ENCODE data around the gene MAG. TPM values are rescaled to one million over a fixed set of nuclear protein-coding genes. Genes with fewer than 3 reads are reported as not detected.

The MAG gene
- total RNA-seq, 2 donors from 2014 or later, result 1.6 TPM; not detected in 1

DNA sequence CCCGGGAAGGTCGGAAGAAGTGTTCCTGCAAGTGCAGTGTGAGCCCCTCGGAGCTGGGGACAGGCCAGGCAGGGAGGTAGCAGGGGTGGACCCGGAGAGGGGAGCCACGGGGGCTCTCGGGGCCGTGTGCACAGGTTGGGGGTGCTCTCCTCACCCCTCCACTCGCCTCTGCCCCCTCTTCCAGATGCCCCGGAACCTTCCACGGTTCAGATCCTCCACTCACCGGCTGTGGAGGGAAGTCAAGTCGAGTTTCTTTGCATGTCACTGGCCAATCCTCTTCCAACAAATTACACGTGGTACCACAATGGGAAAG lies 46.0 kb downstream of the MAG start:
- ATAC-seq, result no peak
- DNase-seq, result no peak

DNA sequence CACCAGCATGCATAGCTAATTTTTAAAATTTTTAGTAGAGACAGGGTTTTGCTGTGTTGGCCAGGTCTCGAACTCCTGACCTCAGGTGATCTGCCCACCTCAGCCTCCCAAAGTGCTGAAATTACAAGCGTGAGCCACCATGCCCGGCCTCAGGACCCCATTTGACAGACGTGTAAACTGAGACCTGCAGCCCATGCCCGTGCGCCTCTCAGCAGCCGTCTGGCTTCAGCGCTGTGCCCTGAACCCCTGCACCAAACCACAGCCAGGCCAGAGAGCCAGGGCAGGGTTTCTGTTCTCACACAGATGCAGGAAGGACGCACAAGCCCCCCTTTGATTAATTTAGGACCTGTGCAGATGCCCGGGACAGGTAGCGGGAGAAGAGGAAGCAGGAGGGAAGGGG lies 48.5 kb downstream of the MAG start:
- H3K27ac ChIP-seq, result no peak overlapping the region
- ATAC-seq, result no peak
- H3K36me3 ChIP-seq (replicated peaks in 1 of 2; ENCODE audit: insufficient read depth in 1 of 2, low read depth in 2 of 2), result no peaks in the 10 kb centered on the region
- no peak for TF ChIP-seq POLR2A (IDR thresholded peaks at IDR 0.05)
- TF ChIP-seq, protein P1, sequence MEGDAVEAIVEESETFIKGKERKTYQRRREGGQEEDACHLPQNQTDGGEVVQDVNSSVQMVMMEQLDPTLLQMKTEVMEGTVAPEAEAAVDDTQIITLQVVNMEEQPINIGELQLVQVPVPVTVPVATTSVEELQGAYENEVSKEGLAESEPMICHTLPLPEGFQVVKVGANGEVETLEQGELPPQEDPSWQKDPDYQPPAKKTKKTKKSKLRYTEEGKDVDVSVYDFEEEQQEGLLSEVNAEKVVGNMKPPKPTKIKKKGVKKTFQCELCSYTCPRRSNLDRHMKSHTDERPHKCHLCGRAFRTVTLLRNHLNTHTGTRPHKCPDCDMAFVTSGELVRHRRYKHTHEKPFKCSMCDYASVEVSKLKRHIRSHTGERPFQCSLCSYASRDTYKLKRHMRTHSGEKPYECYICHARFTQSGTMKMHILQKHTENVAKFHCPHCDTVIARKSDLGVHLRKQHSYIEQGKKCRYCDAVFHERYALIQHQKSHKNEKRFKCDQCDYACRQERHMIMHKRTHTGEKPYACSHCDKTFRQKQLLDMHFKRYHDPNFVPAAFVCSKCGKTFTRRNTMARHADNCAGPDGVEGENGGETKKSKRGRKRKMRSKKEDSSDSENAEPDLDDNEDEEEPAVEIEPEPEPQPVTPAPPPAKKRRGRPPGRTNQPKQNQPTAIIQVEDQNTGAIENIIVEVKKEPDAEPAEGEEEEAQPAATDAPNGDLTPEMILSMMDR (IDR thresholded peaks at IDR 0.05), result no peak
- intact Hi-C loops (cut with DNase I), result loop anchor here (10.0 kb wide), 1 partner anchor 154 kb away; the partner anchor contains the start of gene KRTDAP
- H3K4me1 ChIP-seq, result no peaks in the 10 kb centered on the region
- DNase-seq, result no peak
- no peaks in the 10 kb centered on the region for H3K9me3 ChIP-seq
- no peak overlapping the region for H3K4me3 ChIP-seq
- H3K27me3 ChIP-seq, result no peaks in the 10 kb centered on the region
- 64 to 80% methylated on average over 10 of the region's 11 CpGs for WGBS, 2 donors

More for the DNA sequence above, 46.0 kb downstream of the MAG start:
- 55 to 68% methylated on average over 4 to 13 of the region's 13 CpGs for WGBS, 2 donors
- Histone ChIP-seq H3K27me3 (no peaks in the 10 kb centered on the region), H3K4me1 (no peaks in the 10 kb centered on the region), H3K36me3 (replicated peaks in 1 of 2; ENCODE audit: insufficient read depth in 1 of 2, low read depth in 2 of 2) (no peaks in the 10 kb centered on the region), H3K9me3 (no peaks in the 10 kb centered on the region), H3K4me3 (no peak overlapping the region), H3K27ac (no peak overlapping the region)
- intact Hi-C loops (cut with DNase I), result no loop called here
- no peak for TF ChIP-seq POLR2A (IDR thresholded peaks at IDR 0.05)
- TF ChIP-seq, protein P1 (IDR thresholded peaks at IDR 0.05), result no peak

DNA sequence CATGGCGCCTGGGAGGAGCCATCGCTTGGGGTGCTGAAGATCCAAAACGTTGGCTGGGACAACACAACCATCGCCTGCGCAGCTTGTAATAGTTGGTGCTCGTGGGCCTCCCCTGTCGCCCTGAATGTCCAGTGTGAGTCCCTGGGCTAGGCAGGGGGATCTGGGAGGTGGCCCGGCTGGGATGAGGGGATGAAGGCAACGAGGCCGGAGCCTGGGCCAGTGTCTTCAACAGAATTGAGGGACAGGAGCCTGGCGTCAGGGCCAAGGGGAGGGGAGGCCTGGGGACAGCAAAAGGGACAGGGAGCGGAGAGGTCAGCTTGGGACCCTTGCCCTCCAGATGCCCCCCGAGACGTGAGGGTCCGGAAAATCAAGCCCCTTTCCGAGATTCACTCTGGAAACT lies 49.0 kb downstream of the MAG start:
- intact Hi-C loops (cut with DNase I), result loop anchor here (10.0 kb wide), 1 partner anchor 154 kb away; the partner anchor contains the start of gene KRTDAP

GRCh38 chr19:35341565-35342225 lies 49.7 kb downstream of the MAG start:
- Histone ChIP-seq H3K27ac (no peak overlapping the region), H3K27me3 (peaks cover 0 to 6% of the 10 kb centered on the region in 2 donors), H3K9me3 (no peaks in the 10 kb centered on the region), H3K36me3 (replicated peaks in 1 of 2; ENCODE audit: insufficient read depth in 1 of 2, low read depth in 2 of 2) (no peaks in the 10 kb centered on the region), H3K4me3 (no peak overlapping the region), H3K4me1 (no peaks in the 10 kb centered on the region)
- WGBS, 2 donors, result 82 to 85% methylated on average over 8 to 14 of the region's 14 CpGs
- TF ChIP-seq POLR2A (IDR thresholded peaks at IDR 0.05), result no peak
- TF ChIP-seq, protein P1 (IDR thresholded peaks at IDR 0.05), result no peak
- intact Hi-C loops (cut with DNase I), result loop anchor here (10.0 kb wide), 1 partner anchor 153 kb away; the partner anchor contains the start of gene KRTDAP
- ATAC-seq (no peak), DNase-seq (no peak)

More for the DNA sequence above, 49.0 kb downstream of the MAG start:
- Histone ChIP-seq H3K9me3 (no peaks in the 10 kb centered on the region), H3K27me3 (peaks cover 0 to 3% of the 10 kb centered on the region in 2 donors), H3K4me1 (no peaks in the 10 kb centered on the region), H3K27ac (no peak overlapping the region), H3K36me3 (replicated peaks in 1 of 2; ENCODE audit: insufficient read depth in 1 of 2, low read depth in 2 of 2) (no peaks in the 10 kb centered on the region), H3K4me3 (no peak overlapping the region)
- DNase-seq, result no peak
- 72 to 75% methylated on average over 13 to 14 of the region's 16 CpGs for WGBS, 2 donors
- ATAC-seq, result no peak
- TF ChIP-seq, protein P1 (IDR thresholded peaks at IDR 0.05), result no peak
- TF ChIP-seq POLR2A (IDR thresholded peaks at IDR 0.05), result no peak

GRCh38 chr19:35342430-35342829 lies 50.5 kb downstream of the MAG start:
- Histone ChIP-seq H3K27ac (no peak overlapping the region), H3K4me1 (no peaks in the 10 kb centered on the region), H3K27me3 (peaks cover 0 to 6% of the 10 kb centered on the region in 2 donors), H3K9me3 (no peaks in the 10 kb centered on the region), H3K4me3 (no peak overlapping the region), H3K36me3 (replicated peaks in 1 of 2; ENCODE audit: insufficient read depth in 1 of 2, low read depth in 2 of 2) (no peaks in the 10 kb centered on the region)
- DNase-seq (peak in 1 of 4 donors; percentile 13), ATAC-seq (no peak)
- TF ChIP-seq, protein P1 (IDR thresholded peaks at IDR 0.05), result no peak
- TF ChIP-seq POLR2A (IDR thresholded peaks at IDR 0.05), result no peak
- intact Hi-C loops (cut with DNase I), result loop anchor here (10.0 kb wide), 1 partner anchor 152 kb away; the partner anchor contains the start of gene KRTDAP
- 57 to 65% methylated on average over 5 of the region's 5 CpGs for WGBS, 2 donors

Measured in body of pancreas (tissue), 4 donors.